D341Med (cell line): Measurements from ENCODE around the gene BAZ2B.
"Not testable (repeated sequence)": the region's sequence is repeated elsewhere in the genome, so short reads cannot be mapped to it uniquely, and the experiment has no call there.

Experiments used
- DNase-seq: peaks from one replicate; pipeline ENCODE4 v3.0.0; 2012; ENCODE audit warnings: low spot score

Gene BAZ2B

DNA sequence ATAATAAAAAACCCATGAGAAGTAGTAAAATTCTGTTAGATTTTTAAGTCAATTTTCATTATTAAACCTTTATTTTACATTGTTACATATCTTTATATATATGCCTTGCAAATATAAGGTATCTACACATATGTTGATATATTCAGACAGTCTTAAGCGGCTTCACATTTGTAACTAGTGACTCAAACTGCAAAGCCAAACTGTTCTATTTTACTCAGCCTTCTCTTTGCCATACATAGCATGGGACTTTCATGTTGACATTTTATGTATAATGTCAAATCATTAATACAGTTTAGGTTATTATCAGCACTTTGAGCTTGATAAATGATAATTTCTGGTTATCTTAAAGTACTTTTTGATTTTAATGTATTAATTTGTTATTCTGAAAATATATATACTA is 204.9 kb downstream of the BAZ2B start:
- DNase-seq: no peak

- DNase-seq: no peak
Measured at GRCh38 chr2:159410276-159410675, 206.1 kb downstream of the BAZ2B start.

DNA sequence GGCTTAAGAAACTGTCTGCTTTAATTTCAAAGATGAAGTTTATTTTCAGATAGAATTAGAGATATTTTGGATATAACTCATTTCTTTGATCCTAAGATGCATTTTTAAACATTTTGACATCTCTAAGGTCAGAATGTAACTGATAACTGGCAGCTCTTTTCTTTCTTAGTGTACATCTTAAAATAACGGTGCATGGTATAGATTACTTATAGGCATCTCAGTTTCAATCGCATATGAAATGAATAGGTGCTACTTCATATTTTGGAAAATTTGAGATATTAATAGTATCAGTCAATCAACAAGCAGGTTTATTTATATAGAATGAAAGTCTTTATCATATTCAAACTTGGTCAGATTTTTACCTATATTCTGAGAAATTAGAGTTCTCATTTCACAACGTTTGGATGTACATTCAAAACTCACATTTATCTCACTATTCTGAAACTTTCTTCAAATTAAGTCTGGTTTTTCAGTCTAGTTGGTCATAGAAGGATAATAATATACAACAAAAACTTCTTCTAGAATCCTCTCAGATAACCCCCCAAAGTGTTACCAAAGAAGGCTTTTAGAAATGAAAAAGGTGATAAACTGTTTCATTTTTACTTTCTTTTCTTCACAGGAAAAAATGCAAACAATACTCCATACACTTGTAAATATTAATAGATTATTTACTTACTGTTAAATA is 207.1 kb downstream of the BAZ2B start:
- DNase-seq: no peak

GRCh38 chr2:159402790-159403189 is 213.6 kb downstream of the BAZ2B start:
- DNase-seq: no peak

- not testable (repeated sequence) for DNase-seq
Measured at GRCh38 chr2:159402160-159402559, 214.2 kb downstream of the BAZ2B start.

DNA sequence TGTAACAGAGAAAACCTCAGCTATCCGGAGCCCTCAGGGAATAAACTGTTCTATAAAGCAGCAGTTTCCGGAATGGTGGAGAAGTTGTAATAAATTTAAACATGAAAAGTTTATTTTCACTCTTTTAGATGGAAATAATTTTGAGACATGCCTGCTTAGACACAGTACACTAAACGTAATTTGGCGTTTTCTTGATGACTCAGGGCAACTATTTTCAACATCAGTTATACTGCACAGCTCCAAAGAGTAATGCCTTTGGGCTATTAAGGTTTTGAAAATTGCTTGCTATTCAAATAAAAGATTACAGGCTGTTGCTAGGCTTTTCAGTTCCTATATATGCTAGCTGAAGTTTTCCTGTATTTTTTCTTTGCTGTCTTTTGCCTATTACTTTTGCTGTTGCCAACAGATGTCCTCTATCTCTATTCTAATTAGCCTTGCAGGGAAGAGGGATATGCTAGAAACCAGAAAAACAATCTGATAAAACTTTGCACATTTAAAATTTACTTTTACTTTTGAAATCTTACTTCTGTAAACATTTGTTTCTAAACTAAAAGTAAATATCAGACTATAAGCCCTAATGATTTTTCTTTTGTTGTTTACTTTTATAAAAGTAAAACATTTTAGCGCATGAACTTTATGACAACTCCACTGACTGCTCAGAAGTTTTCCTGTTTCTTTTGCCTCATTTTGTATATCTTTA is 216.5 kb downstream of the BAZ2B start:
- no peak for DNase-seq

- DNase-seq: no peak
Measured at GRCh38 chr2:159396799-159397198, 219.5 kb downstream of the BAZ2B start.

- no peak for DNase-seq
Measured at GRCh38 chr2:159382447-159383028, 233.8 kb downstream of the BAZ2B start.

DNA sequence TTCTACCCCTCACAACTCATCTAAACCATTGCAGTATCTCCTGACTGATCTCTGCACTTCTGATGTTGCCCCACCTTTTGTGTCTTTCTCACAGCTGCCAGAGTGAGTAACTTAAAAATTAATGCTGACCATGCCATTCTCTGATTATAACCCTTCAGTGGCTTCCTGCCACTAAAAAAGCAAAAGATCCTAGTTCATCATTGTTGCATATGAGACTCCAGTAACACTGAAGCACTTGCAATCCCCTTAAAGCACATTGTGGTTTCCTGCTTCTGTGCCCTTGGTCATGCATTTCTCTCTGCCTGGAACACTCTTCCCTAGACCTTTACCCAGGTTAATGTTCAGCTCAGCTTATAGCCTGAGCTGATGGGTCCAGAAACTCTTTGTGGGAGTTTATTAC is 234.8 kb downstream of the BAZ2B start:
- DNase-seq: no peak

GRCh38 chr2:159380685-159381239 is 235.6 kb downstream of the BAZ2B start:
- DNase-seq: no peak

GRCh38 chr2:159379181-159379580 is 237.2 kb downstream of the BAZ2B start:
- DNase-seq: no peak

DNA sequence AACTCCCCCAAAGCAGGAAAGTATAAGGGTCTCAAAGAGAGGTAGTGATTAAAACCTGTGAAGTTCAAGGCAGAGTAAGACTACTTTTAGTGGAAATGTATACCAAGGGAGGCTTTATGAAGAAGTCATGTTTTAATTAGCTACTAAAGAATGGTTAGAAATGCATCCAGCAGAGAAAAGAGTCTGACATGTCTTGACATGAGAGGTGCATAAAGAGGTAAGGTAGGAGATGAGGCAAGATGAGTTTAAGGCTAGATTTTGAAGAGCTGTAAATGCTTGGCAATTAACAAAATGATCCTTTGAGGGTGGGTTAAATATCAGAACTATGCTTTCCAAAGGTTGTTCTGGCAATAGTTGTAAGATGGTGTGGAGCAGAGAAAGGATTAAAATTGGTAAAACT is 241.1 kb downstream of the BAZ2B start:
- DNase-seq: no peak

DNA sequence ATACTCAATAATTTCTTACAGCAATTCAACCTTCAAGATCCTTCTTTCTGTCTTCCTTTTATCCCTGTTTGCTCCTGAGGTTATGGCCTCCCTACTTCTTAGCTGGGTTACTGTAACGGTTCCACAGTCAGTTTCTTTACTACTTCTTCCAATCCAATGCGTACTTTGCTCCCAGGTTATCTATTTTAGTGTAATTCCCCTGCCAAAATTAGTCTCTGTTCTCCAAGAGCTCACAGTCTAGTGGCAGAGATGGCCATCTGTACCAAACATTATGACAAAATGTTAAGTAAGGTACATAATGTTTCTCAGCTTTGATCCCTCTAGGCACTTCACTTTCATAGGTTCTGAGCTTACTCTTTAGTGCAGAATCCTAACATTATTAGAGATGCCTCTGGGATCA is 244.8 kb downstream of the BAZ2B start:
- no peak for DNase-seq

- DNase-seq: no peak
Measured at GRCh38 chr2:159366538-159366937, 249.8 kb downstream of the BAZ2B start.

DNA sequence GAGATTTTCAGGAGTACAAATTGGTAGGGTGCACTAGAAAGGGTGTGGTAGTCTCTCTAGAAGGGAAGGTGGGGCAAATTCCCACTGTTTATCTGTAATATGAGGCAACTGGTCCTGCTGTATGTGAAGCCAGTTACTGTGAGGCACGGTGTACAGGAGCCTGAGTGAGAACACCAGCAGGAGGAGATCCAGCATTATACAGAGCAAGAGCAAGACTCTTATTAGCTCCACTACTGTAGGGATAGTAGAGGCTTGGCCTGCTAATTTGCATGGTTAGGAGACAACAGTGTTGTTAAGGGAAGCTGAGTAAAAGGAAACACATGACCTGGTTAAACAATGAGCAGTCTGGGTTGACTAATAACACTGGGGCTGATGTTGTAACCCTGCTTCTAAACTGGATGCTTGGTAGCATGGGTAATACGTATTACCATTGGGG is 253.5 kb downstream of the BAZ2B start:
- no peak for DNase-seq

DNA sequence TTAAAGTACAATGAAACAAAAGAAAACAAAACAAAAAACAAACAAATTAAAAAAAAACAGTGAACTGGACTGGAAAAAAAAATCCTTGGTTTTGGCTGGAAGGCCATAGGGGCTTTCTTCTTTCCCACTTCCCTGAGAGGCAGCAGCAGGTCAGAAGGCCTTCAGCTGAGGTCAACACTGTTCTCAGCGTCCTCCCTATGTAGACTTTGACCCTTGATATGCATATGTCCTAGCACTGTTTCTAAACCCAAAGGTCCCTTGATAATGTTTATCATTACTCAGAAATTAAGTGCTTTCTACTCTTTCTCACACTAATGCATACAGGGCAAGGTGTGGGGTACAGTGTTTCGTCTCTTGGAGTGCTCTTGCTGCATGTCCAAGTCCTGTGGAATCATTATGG is 254.3 kb downstream of the BAZ2B start:
- DNase-seq: no peak

- DNase-seq: not testable (repeated sequence)
Measured at GRCh38 chr2:159361603-159362002, 254.7 kb downstream of the BAZ2B start.

DNA sequence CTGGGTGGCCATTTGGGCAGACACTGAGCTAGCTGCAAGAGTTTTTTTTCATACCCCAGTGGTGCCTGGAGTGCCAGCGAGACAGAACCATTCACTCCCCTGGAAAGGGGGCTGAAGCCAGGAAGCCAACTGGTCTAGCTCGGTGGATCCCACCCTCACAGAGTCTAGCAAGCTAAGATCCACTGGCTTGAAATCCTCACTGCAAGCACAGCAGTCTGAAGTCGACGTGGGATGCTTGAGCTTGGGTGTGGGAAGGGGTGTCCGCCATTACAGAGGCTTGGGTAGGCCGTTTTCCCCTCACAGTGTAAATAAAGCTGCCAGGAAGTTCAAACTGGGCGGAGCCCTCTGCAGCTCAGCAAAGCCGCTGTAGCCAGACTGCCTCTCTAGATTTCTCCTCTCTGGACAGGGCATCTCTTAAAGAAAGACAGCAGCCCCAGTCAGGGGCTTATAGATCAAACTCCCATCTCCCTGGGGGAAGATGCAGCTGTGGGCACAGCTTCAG is 260.2 kb downstream of the BAZ2B start:
- no peak for DNase-seq

DNA sequence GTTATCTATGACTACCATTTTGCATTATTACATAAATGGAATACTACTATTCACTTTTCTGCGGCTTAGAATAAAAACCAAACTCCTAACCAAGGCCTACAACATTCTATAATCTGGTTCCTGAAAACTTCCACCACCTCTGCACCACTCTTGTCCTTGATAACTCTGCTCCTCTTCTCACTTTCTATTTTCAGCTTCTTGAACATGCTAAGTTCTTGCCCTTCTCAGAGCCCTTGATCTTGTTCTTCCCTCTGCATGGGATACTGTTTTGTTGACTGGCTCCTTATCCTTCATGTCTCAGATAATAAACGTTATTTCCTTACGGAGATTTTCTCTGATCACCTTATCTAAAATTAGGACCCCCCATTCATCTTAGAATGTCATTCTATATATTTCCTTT is 264.4 kb downstream of the BAZ2B start:
- no peak for DNase-seq

GRCh38 chr2:159349674-159350299 is 266.6 kb downstream of the BAZ2B start:
- DNase-seq: no peak

DNA sequence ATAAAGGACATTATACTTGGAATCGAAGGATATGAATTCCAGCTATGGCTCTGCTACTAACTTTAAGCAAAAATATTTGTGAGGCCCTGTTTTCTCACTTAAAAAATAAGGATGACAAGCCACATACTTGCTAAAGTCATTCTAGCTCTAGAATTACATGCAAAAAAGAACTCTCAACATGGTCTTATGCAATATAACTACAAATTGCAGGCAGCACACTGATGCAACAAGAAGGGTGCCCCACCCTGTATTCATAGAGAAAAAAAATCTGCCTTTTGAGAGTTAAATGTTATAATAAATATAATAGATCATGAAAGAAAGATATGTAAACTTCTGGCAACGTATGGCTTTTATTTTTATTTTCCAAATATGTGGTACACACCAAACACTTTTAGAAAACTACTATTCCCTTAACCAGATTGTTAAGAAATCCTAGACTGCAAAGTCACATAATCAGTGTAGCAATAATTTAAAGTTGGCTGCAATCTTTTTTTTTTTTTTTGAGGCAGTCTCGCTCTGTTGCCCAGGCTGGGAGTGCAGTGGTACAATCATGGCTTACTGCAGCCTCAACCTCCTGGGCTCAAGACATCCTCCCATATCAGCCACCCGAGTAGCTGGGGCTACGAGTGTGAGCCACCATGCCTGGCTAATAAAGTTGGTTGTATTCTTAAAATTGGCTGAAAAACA is 289.6 kb downstream of the BAZ2B start:
- DNase-seq: no peak

GRCh38 chr2:159322419-159322818 is 293.9 kb downstream of the BAZ2B start:
- no peak for DNase-seq
